ENCODE data around the gene CREB3L2.
"Not testable (repeated sequence)": the region's sequence is repeated elsewhere in the genome, so short reads cannot be mapped to it uniquely, and the experiment has no call there.

The CREB3L2 gene

DNA sequence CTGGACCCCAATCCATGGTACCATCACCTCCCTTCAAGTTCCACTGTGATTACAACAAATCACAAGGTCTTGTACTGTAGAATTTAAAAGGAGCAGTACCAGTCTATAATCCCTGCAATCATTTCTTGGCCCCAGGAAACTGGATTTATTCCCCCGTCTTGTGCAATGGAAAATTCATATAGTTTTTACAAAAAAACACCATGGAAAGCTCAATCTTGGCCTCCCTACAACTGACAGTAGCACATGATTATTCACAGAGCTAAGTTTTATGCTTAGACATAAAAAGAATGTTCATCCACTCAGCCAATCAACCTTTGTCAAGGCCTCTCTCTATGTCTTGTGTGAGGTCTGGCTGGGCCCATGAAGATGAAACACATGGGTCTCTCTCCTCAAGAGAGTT is 165.3 kb downstream of the CREB3L2 start:
- DNase-seq (ENCODE audit: low read depth), result no peak

DNA sequence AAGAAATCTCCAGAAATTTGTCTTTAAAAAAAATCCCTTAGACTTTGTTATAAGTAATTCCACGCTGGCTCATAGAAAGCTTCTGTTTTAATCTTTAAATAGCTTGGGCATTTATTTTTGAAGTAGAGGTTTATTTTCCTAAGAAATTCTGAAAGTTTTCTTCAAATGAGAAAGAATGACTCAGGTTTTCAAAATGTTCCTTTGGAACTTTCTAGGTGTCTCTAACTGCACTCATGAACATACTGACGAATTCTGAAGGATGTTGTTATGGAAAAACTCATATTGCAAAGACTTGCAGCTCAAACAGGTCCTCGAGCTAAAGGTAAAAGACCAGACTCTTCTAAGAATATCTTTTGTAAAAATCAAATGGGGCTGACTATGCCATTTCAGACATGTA is 165.8 kb downstream of the CREB3L2 start:
- no peak for DNase-seq (ENCODE audit: low read depth)

DNA sequence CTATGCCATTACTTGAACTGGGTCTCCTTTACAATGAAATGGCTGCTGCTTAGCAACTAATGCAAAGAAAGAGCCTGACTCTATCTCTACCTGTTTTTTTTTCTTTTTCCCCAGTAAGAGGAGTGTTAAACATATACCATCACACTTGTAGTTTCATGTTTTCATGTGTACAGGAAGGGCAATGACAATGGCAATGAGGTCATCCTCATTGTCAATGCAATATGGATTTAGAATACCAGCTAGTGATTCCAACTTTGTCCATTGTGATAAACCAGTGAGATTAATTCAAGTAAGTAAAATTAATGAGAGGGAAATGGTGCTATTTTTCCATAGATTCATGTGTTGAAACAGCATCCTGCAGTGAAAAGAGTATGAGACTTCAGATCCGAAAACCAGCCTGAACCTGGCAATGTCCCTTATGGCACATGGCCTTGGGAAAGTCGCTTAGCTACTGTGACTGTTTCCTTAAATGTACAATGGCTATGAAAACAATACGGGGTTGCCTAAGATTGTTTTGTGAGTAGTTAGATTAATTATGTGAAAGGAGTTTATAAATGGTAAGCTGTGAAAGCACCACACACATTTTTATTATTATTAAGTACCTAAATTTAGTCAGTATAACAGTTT is 166.3 kb downstream of the CREB3L2 start:
- DNase-seq (ENCODE audit: low read depth), result no peak

DNA sequence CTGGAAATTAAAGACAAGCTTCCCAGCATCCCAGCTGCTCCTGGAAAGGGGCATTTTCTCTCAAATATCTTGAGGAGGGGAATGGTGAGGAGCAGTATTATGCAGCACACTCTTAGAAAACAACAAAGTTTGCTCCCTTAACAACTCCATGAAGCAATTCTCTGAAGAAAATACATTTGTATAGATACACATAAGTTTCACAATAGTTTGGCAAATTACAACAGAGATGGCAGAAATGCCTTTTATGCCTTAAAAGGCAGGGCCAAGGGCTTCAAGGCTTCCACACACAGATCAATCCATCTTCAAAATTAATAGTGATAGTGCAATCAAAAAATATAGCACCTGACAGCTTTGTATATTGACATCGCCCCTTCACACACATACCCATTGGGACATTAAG is 167.3 kb downstream of the CREB3L2 start:
- DNase-seq (ENCODE audit: low read depth), result no peak

DNA sequence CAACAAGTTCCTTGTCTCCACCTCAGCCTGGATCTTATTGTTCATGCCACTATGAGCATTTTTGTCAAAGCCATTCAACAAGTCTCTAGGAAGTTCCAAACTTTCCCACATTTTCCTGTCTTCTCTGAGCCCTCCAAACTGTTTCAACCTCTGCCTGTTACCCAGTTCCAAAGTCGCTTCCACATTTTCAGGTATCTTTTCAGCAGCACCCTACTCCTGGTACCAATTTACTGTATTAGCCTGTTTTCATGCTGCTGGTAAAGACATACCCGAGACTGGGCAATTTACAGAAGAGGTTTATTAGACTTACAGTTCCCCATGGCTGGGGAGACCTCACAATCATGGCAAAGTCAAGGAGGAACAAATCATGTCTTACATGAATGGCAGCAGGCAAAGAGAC is 168.9 kb downstream of the CREB3L2 start:
- not testable (repeated sequence) for DNase-seq (ENCODE audit: low read depth)

DNA sequence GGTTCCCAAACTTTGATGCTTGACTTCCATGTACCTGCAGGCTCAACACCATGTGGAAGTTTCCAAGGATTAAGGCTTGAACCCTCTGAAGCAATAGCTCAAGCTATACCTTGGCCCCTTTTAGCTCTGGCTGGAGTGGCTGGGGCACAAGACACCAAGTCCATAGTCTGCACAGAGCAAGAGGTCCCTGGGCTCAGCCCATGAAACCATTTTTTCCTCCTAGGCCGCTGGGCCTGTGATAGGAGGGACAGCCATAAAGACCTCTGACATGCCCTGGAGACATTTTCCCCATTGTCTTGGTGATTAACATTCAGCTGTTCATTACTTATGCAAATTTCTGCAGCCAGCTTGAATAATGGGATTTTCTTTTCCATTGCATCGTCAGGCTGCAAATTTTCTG is 169.5 kb downstream of the CREB3L2 start:
- DNase-seq (ENCODE audit: low read depth), result no peak

DNA sequence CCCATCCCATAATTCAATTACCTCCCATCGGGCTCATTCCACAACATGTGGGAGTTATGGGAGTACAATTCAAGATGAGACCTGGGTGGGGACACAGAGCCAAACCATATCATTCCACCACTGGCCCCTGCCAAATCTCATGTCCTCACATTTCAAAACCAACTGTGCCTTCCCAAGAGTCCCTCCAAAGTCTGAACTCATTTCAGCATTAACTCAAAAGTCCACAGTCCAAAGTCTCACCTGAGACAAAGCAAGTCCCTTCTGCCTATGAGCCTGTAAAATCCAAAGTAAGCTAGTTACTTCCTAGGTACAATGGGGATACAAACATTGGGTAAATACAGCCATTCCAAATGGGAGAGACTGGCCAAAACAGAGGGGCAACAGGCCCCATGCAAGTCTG is 170.3 kb downstream of the CREB3L2 start:
- not testable (repeated sequence) for DNase-seq (ENCODE audit: low read depth)

DNA sequence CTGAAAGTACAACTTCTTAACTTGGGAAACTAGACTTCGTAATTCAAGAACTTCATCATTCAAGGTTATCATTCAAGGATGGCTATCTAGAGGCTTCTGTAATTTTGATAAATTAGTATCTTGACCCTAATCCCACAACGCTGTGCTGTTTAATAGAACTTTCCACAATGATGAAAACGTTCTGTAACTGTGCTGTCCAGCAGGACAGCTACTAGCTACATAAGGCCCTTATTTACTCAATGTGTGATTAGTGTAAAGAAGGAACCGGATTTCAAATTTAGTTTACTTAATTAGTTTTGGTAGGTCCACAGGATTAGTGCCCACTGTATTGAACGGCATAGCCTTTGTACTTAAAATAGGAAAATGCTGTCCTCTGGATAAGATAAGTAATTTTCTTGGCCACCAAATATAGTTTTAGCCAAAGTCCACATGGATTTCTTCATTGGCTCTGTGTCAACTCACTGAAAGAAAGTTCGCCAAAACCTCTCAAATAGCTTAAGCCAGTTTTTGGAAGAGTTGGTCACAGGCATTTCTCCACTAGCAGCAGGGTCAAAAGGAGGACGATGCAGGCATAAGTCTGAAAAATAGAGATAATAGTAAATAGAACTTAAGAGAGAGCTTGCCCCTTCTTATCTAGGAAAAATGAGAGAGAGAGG is 172.4 kb downstream of the CREB3L2 start:
- no peak for DNase-seq (ENCODE audit: low read depth)

DNA sequence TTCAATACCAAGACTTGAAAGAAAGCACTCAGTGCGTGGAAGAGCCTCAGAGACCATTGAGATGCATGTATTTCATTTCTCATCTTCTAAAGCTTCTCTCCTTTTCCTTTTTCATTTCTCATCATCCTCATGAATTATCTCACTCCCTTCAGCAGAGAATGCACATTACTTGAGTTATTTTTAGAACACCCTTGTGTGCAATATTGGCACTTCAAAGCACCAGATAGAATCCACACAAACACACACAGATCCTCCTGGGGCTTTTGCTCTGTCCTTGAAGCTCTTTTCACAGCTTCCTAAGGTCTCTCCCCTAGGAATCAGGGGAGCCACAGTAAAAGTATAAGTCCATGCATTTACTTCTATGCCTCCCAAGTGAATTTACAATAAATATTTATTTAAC is 173.4 kb downstream of the CREB3L2 start:
- DNase-seq (ENCODE audit: low read depth), result no peak

DNA sequence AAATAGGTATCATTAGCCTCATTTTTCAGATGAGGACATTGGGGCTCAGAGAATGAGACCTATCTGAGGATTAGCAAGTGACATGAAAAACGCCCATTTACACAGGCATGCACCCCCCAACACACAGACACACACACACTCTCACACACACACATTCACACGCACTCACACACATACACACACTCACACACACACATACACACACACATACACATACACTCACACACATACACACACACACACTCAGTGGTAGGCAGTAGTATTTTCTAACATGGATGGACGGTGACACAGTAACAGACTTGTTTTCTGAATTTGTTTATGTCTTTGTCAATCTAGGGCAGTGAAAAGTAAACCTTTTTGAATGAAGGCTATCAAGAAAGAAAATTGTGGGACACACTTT is 176.4 kb downstream of the CREB3L2 start:
- no peak for DNase-seq (ENCODE audit: low read depth)
